ENCODE results near the gene FKBP8.
A peak's percentile ranks its signal among the peaks of the same experiment; 100 is the strongest.
"Not testable (repeated sequence)": the region's sequence is repeated elsewhere in the genome, so short reads cannot be mapped to it uniquely, and the experiment has no call there.

The FKBP8 gene

DNA sequence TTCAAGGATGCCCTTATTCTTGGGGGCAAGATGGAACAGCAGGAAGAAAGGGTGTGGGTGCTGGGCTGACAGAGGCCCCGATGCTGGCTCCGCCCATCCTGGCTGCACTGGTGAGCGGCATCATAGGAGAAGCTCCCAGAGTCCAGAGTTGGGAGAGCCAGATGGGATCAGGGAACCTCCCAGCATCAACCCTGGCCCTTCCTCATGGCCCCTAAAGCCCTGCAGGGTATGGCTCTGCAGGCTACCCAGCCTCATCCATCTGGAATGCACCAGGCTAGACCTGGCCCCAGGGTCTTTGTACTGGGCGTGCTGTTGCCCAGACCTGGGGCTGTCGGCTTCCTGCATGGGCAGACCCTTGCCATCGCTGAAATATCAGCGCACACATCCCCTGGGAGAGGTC lies 13.6 kb downstream of the FKBP8 start:
- no peak overlapping the region for H3K4me3 ChIP-seq (ENCODE audit: low read depth, low read length)
- no peak for DNase-seq (ENCODE audit: low read depth)
- TF ChIP-seq, protein P1, sequence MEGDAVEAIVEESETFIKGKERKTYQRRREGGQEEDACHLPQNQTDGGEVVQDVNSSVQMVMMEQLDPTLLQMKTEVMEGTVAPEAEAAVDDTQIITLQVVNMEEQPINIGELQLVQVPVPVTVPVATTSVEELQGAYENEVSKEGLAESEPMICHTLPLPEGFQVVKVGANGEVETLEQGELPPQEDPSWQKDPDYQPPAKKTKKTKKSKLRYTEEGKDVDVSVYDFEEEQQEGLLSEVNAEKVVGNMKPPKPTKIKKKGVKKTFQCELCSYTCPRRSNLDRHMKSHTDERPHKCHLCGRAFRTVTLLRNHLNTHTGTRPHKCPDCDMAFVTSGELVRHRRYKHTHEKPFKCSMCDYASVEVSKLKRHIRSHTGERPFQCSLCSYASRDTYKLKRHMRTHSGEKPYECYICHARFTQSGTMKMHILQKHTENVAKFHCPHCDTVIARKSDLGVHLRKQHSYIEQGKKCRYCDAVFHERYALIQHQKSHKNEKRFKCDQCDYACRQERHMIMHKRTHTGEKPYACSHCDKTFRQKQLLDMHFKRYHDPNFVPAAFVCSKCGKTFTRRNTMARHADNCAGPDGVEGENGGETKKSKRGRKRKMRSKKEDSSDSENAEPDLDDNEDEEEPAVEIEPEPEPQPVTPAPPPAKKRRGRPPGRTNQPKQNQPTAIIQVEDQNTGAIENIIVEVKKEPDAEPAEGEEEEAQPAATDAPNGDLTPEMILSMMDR (conservative IDR thresholded peaks at IDR 0.05; ENCODE audit: low read depth, low read length), result no peak

DNA sequence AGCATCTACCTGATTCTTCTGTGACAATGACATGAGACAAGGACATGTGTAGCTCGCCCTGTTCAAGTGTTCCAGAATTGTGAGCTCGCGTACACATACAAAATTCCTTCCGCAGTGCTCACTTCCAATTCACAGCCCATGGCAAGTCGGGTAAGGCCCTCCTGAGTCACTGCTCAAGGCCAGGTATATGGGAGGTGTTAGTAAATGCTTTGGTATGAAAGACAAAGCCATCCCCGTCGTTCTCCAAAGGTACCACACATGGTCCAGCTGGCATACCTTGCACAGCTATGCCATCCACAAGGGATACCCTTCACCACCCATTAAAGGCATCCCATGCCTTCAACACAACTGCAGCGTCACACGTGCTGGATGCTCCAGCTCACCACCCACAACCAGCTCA lies 17.1 kb downstream of the FKBP8 start:
- H3K4me3 ChIP-seq (ENCODE audit: low read depth, low read length), result no peak overlapping the region
- DNase-seq (ENCODE audit: low read depth), result no peak
- TF ChIP-seq, protein P1 (conservative IDR thresholded peaks at IDR 0.05; ENCODE audit: low read depth, low read length), result no peak

DNA sequence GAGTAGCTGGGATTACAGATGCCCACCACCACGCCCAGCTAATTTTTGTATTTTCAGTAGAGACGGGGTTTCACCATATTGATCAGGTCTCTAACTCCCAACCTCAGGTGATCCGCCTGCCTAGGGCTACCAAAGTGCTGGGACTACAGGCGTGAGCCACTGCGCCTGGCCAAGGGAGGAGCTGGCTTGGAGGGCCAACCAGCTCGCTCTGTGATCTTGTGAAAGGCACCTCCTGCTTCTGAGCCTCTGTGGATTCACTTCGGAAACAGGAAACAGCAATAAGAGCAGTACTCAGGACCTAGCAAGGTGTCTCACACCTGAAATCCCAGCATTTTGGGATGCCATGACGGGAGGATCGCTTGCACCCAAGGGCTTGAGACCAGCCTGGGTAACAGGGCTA lies 19.5 kb downstream of the FKBP8 start:
- H3K4me3 ChIP-seq (ENCODE audit: low read depth, low read length), result no peak overlapping the region
- TF ChIP-seq, protein P1 (conservative IDR thresholded peaks at IDR 0.05; ENCODE audit: low read depth, low read length), result no peak
- DNase-seq (ENCODE audit: low read depth), result no peak

DNA sequence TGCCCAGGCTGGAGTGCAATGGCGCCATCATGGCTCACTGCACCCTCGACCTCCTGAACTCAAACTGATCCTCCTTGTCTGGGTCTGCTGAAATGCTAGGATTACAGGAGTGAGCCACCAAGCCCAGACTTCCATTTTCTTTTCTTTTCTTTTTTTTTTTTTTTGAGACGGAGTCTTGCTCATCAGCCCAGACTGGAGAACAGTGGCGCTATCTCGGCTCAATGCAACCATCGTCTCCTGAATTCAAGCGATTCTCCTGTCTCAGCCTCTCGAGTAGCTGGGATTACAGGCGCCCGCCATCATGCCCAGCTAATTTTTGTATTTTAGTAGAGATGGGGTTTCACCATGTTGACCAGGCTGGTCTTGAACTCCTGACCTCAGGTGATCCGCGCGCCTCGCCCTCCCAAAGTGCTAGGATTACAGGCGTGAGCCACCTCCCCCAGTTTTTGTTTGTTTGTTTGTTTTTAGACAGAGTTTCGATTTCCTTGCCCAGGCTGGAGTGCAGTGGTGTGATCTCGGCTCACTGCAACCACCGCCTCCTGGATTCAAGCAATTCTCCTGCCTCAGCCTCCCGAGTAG lies 20.4 kb downstream of the FKBP8 start:
- not testable (repeated sequence) for DNase-seq (ENCODE audit: low read depth)
- H3K4me3 ChIP-seq (ENCODE audit: low read depth, low read length), result peak overlapping the region; percentile 15

DNA sequence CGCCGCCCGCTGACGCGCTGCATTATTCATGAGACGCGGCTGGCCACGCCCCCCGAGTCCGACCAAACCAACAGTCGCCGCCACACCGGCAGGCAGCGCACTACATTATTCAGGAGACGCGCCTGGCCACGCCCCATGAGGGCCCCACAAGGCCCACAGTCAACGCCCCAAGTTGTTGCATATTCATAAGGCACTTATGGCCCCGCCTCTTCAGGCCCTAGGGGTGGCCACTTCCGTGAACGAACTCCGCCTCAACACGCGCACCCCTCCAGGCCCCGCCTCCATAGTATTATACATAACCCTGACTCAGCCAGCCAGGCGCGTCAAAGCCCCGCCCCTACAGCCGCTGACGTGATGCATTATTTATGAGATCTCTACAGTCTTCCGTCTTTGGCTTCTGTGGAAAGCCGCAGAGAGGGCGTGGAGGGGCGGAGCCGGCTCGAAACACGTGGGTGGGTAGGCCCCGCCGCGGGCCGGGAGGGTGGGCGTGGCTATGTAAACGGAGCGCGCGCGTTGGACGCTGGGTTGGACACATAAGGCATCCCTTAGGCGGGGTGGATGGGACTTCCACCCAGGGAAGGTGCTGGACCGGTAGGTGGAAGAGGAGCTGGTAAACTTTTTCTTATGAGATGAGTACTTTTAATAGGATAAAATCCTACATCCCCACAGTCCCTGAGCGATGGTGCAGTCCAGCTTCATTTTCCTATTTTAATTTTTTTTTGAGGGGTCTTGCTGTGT lies 21.1 kb downstream of the FKBP8 start:
- TF ChIP-seq, protein P1 (conservative IDR thresholded peaks at IDR 0.05; ENCODE audit: low read depth, low read length), result peak; percentile 29
- H3K4me3 ChIP-seq (ENCODE audit: low read depth, low read length), result peak overlapping the region; percentile 99
- peak; percentile 100 for DNase-seq (ENCODE audit: low read depth)

DNA sequence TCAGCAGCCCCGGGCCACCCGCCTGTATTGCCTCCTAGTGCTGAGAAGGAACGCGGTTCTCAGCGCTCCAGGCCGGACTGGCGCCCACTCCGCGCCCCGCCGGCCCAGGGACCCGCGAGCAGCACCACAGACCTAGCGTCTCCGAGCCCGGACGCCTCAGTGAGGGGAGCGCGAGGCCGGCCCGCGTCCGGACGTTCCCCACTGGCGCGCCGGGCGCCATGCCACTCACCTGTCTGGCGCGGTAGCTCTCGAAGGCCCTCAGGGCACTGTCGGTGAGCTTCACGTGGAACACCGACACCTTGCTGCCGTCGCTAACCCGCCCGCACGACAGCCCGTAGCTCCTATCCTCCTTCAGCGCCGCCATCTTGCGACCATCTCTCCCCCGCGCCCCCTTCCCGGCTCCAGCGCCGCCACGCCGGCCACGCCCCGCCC lies 21.7 kb downstream of the FKBP8 start, which contains the start of gene ELL:
TSS of gene ELL (minus strand) at position 379 of the 432 bp plus-strand sequence. CDS start at position 364, 15 bp downstream.
- DNase-seq (ENCODE audit: low read depth), result no peak
- H3K4me3 ChIP-seq (ENCODE audit: low read depth, low read length), result peak within 1 kb of the TSS; percentile 99
- TF ChIP-seq, protein P1 (conservative IDR thresholded peaks at IDR 0.05; ENCODE audit: low read depth, low read length), result no peak

DNA sequence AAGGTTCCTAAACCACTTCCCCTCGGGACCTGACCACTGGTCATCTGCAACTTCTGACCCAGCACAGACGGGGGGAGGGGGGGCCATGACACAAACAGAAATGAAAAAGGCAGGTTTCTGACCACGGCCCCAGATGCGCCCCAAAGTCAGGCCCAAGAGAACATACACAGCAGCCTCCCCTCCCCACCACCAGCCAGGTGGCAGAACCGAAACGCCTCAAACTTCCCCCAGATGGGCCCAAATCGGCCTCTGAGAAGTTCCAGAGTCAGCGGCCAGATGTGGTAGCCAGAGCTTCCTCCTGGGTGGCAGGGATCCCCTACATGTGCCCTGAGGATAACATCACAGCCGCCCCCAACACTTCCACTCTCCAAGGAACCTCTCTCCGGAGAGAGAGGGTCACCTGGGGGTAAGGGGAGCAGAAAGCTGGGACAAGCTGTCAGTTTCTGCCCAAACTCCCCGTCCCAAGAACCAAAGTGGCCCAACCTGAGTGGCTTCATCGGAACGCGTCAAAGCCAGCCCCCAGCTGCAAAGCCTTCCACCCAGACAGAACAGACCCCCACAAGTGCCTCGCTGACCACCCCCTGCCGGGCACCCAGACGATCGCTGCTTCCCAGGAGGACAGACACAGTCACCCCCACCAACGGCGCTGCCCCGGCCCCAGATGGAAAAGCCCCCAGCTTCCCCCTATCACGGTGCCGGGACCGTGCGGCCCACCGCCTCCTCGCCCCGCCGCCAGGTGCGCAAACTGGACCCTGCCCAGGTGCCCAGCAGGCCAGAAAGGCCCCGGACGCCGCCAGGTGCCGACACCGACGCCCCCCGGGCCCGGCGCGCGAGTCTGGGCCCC lies 22.3 kb downstream of the FKBP8 start:
- no peak for DNase-seq (ENCODE audit: low read depth)
- peak overlapping the region; percentile 99 for H3K4me3 ChIP-seq (ENCODE audit: low read depth, low read length)
- TF ChIP-seq, protein P1 (conservative IDR thresholded peaks at IDR 0.05; ENCODE audit: low read depth, low read length), result peak; percentile 4

Measured in choroid plexus epithelial cell (primary cell).